Omental fat pad (tissue), 4 donors: ENCODE measurements around the gene MEPCE. TPM values are rescaled to one million over a fixed set of nuclear protein-coding genes. Genes with fewer than 3 reads are reported as not detected.
"Not testable (repeated sequence)": the region's sequence is repeated elsewhere in the genome, so short reads cannot be mapped to it uniquely, and the experiment has no call there.

Experiments
- ATAC-seq: fragments of 150-250 bp; one replicate; pipeline ENCODE4 v1.9.1; 2016; ENCODE audit warnings: mild to moderate bottlenecking, moderate library complexity; ENCODE audit not compliant: low FRiP score
- DNase-seq: peaks from one replicate; pipeline ENCODE4 v3.0.0-alpha.2; 2019; ENCODE audit warnings: low spot score
- total RNA-seq, 4 donors: library from RNA; depleted of rRNA; stranded (reverse); fragments of >200 nt; gene quantifications; one replicate each; pipeline ENCODE4 v1.1.0, GENCODE V29; 2016
- TF ChIP-seq, protein P1 (sequence below), 3 donors: fragments of 450-650 bp; IDR thresholded peaks; one replicate each; pipeline ENCODE4 v1.5.1; 2016 to 2017; ENCODE audit warnings: antibody characterized with exemption in 3 of 3, mild to moderate bottlenecking in 3 of 3, moderate library complexity in 2 of 3

Gene MEPCE, protein sequence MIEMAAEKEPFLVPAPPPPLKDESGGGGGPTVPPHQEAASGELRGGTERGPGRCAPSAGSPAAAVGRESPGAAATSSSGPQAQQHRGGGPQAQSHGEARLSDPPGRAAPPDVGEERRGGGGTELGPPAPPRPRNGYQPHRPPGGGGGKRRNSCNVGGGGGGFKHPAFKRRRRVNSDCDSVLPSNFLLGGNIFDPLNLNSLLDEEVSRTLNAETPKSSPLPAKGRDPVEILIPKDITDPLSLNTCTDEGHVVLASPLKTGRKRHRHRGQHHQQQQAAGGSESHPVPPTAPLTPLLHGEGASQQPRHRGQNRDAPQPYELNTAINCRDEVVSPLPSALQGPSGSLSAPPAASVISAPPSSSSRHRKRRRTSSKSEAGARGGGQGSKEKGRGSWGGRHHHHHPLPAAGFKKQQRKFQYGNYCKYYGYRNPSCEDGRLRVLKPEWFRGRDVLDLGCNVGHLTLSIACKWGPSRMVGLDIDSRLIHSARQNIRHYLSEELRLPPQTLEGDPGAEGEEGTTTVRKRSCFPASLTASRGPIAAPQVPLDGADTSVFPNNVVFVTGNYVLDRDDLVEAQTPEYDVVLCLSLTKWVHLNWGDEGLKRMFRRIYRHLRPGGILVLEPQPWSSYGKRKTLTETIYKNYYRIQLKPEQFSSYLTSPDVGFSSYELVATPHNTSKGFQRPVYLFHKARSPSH
- total RNA-seq = 10 to 100 TPM; 23.6 to 49.5 (median 36.6) TPM

DNA sequence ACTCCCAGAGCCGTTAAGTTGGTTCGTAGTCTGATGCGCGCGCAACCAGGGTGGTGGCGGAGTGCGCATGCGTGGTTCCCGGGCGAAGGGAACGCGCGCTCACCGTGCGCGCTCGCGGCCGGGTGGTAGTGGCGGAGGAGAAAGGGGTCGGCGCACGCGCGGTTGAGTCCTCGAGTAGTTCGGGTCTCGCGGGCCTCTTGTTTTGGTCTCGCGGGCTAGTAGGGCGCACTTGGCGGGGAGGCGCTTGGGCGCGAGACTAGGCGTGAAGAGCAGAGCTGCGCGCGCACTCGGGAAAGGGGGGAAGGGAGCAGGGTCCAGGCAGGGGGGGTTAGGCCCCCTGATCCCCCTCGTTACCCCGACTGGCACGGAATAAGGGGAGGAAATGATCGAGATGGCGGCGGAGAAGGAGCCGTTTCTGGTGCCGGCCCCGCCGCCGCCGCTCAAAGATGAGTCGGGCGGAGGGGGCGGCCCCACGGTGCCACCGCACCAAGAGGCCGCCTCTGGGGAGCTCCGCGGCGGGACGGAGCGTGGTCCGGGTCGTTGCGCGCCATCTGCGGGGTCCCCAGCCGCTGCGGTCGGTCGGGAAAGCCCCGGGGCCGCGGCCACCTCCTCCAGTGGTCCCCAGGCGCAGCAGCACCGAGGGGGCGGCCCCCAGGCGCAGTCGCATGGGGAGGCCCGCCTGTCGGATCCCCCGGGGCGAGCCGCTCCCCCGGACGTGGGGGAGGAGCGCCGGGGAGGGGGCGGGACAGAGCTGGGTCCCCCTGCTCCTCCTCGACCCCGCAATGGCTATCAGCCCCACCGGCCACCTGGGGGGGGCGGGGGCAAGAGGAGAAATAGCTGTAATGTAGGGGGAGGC lies at the start of gene MEPCE:
TSS of gene MEPCE (plus strand) at position 195 of the 856 bp plus-strand sequence. CDS start at position 383, 188 bp downstream.
- DNase-seq (peak; percentile 99), ATAC-seq (peak; percentile 49)
- TF ChIP-seq, protein P1, sequence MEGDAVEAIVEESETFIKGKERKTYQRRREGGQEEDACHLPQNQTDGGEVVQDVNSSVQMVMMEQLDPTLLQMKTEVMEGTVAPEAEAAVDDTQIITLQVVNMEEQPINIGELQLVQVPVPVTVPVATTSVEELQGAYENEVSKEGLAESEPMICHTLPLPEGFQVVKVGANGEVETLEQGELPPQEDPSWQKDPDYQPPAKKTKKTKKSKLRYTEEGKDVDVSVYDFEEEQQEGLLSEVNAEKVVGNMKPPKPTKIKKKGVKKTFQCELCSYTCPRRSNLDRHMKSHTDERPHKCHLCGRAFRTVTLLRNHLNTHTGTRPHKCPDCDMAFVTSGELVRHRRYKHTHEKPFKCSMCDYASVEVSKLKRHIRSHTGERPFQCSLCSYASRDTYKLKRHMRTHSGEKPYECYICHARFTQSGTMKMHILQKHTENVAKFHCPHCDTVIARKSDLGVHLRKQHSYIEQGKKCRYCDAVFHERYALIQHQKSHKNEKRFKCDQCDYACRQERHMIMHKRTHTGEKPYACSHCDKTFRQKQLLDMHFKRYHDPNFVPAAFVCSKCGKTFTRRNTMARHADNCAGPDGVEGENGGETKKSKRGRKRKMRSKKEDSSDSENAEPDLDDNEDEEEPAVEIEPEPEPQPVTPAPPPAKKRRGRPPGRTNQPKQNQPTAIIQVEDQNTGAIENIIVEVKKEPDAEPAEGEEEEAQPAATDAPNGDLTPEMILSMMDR (IDR thresholded peaks at IDR 0.05) = no peak

DNA sequence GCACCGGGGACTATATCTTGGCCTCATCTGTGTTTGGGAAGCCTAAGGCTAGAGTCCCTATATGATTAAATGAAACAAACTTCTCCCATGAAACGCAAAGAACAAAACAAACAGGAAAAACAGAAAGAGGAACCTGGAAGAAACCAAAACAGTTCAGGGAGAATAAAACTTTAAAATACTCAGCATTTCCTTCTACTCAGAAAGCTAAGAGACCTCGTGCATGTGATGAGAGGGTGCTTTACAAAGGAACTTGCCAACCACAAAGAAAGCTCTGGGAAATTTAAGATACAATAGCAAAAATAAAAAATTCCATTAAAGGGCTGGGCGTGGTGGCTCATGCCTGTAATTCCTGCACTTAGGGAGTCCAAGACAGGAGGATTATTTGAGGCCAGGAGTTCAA lies 49.4 kb upstream of the MEPCE start:
- ATAC-seq = no peak
- TF ChIP-seq, protein P1 (IDR thresholded peaks at IDR 0.05) = no peak
- DNase-seq = no peak

DNA sequence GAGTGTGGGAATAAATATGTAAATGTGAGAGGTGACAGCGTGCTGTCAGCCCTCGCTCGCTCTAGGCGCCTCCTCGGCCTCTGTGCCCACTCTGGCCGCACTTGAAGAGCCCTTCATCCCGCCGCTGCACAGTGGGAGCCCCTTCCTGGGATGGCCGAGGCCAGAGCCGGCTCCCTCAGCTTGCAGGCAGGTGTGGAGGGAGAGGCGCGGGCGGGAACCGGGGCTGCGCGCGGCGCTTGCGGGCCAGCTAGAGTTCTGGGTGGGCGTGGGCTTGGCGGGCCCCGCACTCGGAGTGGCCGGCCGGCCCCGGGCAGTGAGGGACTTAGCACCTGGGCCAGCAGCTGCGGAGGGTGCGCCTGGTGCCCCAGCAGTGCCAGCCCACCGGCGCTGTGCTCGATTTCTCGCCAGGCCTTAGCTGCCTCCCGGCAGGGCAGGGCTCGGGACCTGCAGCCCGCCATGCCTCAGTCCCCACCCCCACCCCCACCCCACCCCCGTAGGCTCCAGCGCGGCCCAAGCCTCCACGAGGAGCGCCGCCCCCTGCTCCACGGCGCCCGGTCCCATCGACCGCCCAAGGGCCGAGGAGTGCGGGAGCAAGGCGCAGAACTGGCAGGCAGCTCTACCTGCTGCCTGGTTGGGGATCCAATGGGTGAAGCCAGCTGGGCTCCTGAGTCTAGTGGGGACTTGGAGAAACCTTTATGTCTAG lies 47.9 kb upstream of the MEPCE start:
- not testable (repeated sequence) for ATAC-seq, DNase-seq

DNA sequence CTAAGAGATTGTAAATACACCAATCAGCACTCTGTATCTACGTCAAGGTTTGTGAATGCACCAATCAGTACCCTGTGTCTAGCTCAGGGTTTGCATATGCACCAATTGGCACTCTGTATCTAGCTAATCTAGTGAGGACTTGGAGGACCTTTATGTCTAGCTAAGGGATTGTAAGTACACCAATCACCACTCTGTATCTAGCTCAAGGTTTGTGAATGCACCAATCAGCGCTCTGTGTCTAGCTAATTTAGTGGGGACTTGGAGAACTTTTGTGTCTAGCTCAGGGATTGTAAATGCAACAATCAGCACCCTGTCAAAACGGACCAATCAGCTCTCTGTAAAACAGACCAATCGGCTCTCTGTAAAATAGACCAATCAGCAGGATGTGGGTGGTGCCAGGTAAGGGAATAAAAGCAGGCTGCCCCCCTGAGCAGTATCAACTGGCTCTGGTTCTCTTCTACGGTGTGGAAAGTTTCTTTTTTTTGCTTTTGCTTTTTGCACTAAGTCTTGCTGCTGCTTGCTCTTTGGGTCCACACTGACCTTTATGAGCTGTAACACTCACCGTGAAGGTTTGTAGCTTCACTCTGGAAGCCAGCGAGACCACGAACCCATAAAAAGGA lies 47.3 kb upstream of the MEPCE start:
- not testable (repeated sequence) for ATAC-seq, DNase-seq

DNA sequence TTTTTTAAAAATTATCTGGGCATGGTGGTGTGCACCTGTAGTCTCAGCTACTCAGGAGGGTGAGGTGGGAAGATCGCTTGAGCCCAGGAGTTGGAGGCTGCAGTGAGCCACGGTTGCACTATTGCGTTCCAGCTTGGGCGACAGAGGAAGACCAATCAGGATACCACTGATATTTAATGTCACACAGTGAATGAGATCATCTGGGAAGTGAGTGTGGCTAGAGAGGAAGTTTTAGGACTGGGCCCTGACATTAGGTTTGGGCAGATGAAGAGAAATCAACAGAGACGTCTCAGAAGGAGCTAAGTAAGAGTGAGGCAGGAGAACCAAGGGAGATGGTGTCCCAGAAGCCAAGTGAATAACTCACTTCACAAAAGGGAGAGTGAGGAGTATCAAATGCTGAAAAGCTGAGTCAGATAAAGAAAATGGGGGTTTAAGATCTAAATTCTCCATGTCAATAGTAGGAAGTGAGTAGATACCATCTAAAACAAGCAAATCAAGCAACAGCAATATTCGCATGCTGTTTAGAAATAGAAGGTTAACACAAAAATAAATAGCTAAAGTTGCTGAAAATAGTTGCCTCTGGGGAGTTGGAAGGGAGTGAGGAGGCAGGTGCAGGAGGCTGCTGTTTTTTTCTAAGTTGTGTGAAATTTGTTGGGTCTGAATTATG lies 44.9 kb upstream of the MEPCE start:
- ATAC-seq = no peak
- DNase-seq = no peak
- TF ChIP-seq, protein P1 (IDR thresholded peaks at IDR 0.05) = no peak

DNA sequence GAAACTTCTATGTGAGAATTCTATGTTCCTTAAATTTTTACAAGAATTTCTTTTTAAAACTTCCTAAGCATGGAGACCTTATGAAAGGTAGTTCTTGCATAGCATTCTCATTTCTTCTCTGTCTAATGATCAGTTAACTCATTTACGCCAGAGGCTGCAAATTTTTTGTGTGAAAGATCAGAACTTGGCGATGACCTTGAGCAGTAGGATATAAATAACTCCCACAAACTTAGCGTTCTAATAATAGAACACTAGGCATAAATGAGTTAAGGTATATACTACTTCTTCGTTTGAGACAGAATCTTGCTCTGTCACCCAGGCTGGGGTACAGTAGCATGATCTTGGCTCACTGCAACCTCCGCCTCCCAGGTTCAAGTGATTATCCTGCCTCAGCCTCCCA lies 42.7 kb upstream of the MEPCE start:
- DNase-seq (no peak), ATAC-seq (no peak)
- TF ChIP-seq, protein P1 (IDR thresholded peaks at IDR 0.05) = no peak

DNA sequence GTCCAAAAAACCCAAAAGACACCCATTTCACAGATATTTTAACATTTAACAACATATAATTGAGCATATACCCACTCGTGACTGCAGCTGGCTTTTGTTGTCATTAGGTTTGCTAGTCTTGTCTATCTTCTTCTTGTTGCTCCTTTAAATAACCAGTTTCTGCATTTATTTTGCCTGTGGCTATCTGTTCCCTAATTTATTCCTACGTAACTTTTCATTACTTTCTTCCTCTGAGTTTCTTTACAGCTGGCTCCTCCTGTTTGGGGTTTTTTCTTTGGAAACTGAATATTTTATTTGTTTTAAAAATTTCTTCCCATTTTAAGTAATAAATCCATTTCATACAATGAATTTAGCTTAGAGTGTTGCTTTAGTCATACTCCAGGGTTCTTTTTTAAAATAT lies 41.9 kb upstream of the MEPCE start:
- ATAC-seq = no peak
- TF ChIP-seq, protein P1 (IDR thresholded peaks at IDR 0.05) = no peak
- DNase-seq = no peak
